HCEC 1CT (cell line): Measurements from ENCODE around the gene MYOZ1.
A peak's percentile ranks its signal among the peaks of the same experiment; 100 is the strongest.

Source experiments
- DNase-seq: peaks from one replicate; pipeline ENCODE4 v3.0.0-alpha.2; 2017

Gene MYOZ1

DNA sequence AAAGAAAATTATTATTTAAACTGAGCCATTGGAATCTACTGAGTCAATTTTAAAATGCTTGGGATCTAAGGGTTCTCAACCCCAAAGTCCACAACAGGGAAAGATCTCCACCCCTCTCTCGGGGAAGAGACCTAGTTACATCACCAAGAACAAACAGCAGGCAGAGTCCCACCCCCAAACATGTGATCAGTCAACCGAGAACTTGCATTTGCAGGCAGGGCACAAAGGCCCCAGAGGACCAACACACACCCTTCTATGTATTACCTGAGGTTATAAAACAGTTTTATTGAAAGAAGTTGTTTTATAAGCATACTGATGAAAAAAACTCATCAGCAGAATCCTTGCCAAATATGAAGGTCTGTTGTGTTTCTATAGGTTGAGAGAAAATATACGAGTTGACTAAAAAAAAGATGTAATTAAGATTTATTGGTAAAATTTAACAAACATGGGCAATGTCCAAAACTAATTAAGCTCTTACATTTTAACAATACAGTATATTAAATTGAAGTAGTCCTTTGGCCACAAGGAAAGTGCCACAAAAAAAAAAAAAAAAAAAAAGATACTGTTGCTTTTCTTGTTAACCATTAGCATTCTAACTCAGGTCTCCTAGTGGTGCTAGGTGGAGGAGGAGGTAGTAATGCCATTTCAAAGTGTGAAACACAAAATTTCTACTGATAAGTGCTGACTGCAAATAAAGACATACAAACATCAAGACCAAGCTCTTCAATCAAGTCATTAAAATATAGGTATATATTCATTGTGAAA is 49.2 kb downstream of the MYOZ1 start:
- DNase-seq: peak; percentile 62

DNA sequence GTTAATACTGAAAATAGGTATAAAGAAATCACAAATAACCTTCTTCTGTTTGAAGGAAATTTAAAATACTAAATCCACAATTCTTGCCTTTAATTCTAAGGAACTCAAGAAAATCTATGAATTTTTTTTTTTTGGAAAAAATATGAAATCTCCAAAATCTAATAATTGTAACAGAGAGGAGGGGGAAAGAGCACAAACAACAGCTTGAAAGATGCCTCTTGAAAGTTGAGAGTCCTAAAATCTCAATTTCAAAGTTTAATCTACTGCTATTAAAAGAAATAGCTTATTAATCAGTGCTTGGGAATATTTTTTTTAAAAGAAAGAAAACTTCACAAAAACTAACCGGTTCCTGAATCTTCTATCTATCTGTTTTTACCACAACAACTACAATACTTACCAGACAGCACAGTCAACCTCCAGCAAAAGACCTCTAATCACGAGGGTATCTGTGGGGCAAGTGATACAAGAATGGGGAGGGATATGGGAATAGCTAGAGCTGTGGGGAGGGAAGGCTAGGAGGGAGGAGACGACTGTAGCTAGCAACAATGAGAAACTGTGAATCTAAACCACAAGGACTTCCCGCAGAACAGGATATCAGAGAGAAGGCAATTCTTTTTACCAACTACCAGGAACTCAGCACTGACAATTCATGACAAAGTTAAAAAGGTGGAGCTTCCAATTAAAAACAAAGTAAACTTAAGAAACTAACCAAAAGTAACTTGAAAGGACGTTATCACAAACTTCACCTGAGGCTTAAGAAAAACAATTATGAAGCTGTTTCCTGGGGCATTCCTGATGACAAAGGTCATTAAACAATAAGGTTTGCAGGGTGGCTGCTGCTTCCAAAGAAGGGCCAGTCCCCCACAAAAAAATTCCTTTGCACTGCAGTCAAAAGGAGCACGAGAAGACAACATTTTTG is 50.1 kb downstream of the MYOZ1 start, which contains the start of gene USP54:
TSS of gene USP54 (minus strand) at position 462 of the 919 bp plus-strand sequence. CDS start 15,684 bp downstream, outside the sequence.
- peak; percentile 76 for DNase-seq

DNA sequence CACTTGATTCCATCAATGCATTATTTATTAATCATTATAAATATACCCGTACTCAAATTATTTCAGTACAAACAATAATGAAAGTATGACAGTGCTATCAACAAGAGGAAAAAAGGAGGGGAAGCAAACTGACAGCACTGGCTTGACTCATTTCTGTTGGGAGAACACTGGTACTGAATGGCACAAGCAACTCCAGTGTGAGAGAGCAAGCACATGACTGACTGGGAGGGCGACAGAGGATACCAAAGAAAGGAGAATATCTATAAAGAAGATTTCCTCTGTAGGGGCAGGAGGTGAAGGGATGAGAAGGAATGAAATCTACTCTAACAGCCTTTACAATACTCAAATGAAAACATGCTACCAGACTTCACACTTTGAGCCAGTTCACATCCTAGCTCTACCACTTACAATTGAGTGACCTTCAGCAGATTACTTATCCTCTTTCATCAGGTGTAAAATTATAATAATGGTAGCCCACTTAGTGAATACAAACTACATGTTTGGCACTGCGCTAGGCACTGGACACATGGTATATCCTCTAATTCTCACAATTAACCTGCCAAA is 51.6 kb downstream of the MYOZ1 start:
- DNase-seq: peak; percentile 50

DNA sequence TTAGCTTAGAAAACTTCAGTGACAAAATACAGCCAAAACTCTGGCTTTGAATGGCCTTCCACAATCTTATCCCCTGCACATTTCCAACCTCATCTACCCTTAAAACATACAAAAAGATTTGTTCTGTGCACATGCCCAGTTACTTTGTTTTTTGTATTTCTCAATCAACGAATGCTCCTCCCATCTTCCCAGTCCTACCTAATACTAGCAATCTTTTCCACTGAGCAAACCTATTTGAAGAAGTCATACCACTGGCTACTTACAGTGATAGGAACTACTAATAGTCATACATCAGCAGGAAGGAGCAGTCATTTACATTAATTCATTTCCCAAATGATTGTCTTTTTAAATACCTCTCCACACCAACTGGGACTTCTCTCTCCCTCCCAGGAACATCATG is 52.6 kb downstream of the MYOZ1 start:
- DNase-seq: peak; percentile 44

DNA sequence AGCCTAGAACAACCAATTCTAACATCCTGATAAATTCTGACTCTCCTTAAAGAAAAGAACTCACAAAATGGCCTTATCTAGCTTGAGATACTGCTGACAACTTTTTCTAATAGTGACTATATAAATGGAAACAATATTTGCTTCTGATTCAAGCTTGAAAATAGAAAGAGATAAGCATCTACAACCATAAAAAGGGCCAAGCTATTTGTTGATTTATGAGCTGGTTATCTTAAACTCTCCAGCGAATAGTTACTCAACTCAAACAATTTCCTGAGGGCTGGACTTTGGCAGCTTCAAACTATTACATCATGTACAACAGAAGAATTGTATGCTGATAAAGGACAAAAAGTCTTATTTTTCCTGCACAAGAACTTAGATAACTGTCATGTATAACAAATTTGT is 54.7 kb downstream of the MYOZ1 start:
- peak; percentile 77 for DNase-seq

DNA sequence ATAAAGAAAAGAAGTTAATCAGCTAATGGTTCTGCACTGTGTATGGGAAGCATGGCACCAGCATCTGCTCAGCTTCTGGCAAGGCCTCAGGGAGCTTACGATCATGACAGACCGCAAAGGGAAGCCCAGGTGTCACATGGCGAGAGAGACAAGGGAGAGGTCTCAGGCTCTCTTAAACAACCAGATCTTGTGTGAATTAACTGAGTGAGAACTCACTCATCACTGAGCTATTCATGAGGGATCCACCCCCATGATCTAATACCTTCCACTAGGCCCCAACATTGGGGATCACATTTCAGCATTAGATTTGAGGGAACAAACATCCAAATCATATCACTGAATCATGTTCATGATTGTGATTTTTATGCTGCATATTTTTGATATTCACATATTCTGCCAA is 55.9 kb downstream of the MYOZ1 start:
- DNase-seq: peak; percentile 87

DNA sequence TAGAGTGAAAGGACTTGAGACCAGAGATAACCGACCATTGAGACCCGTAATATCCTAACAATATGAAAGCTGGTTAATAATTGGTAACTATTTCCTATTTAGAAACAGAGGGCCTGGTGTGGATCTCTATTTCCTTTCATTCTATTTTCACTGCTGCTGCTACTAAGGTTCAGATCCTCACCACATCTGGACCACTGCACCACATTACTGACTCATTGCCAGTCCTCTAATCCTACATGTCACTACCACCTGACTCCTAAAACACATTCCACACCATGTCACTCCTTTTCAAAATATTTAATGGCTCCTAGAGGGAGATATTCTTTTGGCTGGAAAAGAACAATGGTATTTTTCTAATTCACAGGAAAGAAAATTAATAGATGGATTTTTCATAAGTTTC is 56.5 kb downstream of the MYOZ1 start:
- peak; percentile 86 for DNase-seq

DNA sequence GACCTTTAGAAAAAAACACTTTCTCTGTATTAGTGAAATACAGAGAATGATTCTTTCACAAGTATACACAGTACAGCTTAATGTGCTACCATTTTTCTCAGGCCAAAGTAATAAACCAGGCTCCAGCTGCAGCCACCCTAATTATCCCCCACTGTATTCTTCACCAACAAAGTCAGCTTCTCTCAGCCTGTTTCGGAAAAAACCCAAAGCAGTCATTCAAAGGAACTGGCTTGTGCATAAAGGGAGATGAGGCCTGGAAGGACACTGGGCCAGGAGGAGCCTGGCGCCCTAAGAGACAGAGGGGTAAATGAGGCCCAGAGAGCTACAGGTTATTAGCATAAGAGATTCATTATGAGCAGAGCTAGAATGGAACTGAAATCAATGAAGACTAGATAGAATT is 59.4 kb downstream of the MYOZ1 start:
- DNase-seq: no peak
